Mesenchymal stem cell (in vitro differentiated cells and primary cell): ENCODE measurements around the gene TBX21.

Experiments
- DNase-seq: peaks from one replicate; pipeline ENCODE4 v3.0.0-alpha.2; 2013
- H2AFZ ChIP-seq: one replicate; pipeline ENCODE4 v1.6.1; 2013; ENCODE audit warnings: low read depth, mild to moderate bottlenecking, control low read depth, inconsistent platforms, low read length, moderate library complexity
- H2AK5ac ChIP-seq: 2 replicates; pipeline ENCODE4 v1.6.1; 2013; ENCODE audit warnings: low read length, moderate library complexity, mild to moderate bottlenecking, inconsistent platforms; ENCODE audit not compliant: severe bottlenecking
- H2BK120ac ChIP-seq: one replicate; pipeline ENCODE4 v1.6.1; 2013; ENCODE audit warnings: low read depth, mild to moderate bottlenecking, inconsistent platforms, low read length, moderate library complexity
- H2BK12ac ChIP-seq, 2 experiments: one replicate each; pipeline ENCODE4 v1.6.1; 2013; ENCODE audit warnings: inconsistent platforms in 2 of 2, low read length in 2 of 2, mild to moderate bottlenecking in 2 of 2, moderate library complexity in 2 of 2, control low read depth in 1 of 2
- H2BK15ac ChIP-seq: one replicate; pipeline ENCODE4 v1.6.1; 2013; ENCODE audit warnings: mild to moderate bottlenecking, low read depth, inconsistent platforms; ENCODE audit not compliant: poor library complexity, severe bottlenecking
- H2BK5ac ChIP-seq: 2 replicates; pipeline ENCODE4 v1.6.1; 2013; ENCODE audit warnings: low read depth, mild to moderate bottlenecking, low read length, control low read depth, inconsistent platforms; ENCODE audit not compliant: poor library complexity, severe bottlenecking
- H3K14ac ChIP-seq, 2 experiments: one replicate each; pipeline ENCODE4 v1.6.1; 2013; ENCODE audit warnings: inconsistent platforms in 2 of 2, low read length in 2 of 2, control low read depth in 1 of 2, mild to moderate bottlenecking in 1 of 2, moderate library complexity in 1 of 2
- H3K18ac ChIP-seq, 2 experiments: one replicate each; pipeline ENCODE4 v1.6.1; 2013; ENCODE audit warnings: inconsistent platforms in 2 of 2, low read length in 2 of 2, control low read depth in 1 of 2, low read depth in 1 of 2, mild to moderate bottlenecking in 1 of 2
- H3K23ac ChIP-seq, 2 experiments: one replicate each; pipeline ENCODE4 v1.6.1; 2013; ENCODE audit warnings: inconsistent platforms in 2 of 2, low read length in 2 of 2, mild to moderate bottlenecking in 2 of 2, moderate library complexity in 2 of 2, control low read depth in 1 of 2
- H3K27ac ChIP-seq: 2 replicates; pipeline ENCODE4 v1.5.1; 2013; ENCODE audit warnings: mild to moderate bottlenecking, moderate library complexity, low read length, control low read depth, inconsistent platforms; ENCODE audit not compliant: poor library complexity, severe bottlenecking
- H3K27me3 ChIP-seq, 2 experiments: 2 replicates each; pipeline versions ENCODE4 v1.6.1 to v1.7.0; 2013; ENCODE audit warnings: low read length in 2 of 2, mild to moderate bottlenecking in 2 of 2, moderate library complexity in 2 of 2, control low read depth in 1 of 2, inconsistent platforms in 1 of 2; ENCODE audit not compliant: control insufficient read depth in 1 of 2, insufficient read depth in 1 of 2
- H3K36me3 ChIP-seq, 2 experiments: 2 replicates each; pipeline versions ENCODE4 v1.6.1 to v1.7.0; 2013; ENCODE audit warnings: low read length in 2 of 2, control low read depth in 1 of 2, inconsistent platforms in 1 of 2, low read depth in 1 of 2, mild to moderate bottlenecking in 1 of 2; ENCODE audit not compliant: insufficient read depth in 2 of 2, control insufficient read depth in 1 of 2
- H3K4ac ChIP-seq, 2 experiments: one replicate each; pipeline ENCODE4 v1.6.1; 2013; ENCODE audit warnings: inconsistent platforms in 2 of 2, low read length in 2 of 2, mild to moderate bottlenecking in 2 of 2, moderate library complexity in 2 of 2, control low read depth in 1 of 2, low read depth in 1 of 2
- H3K4me1 ChIP-seq: 2 replicates; pipeline ENCODE4 v1.6.1; 2013; ENCODE audit warnings: low read depth, low read length, control low read depth; ENCODE audit not compliant: control insufficient read depth, insufficient read depth
- H3K4me2 ChIP-seq: 2 replicates; pipeline ENCODE4 v1.6.1; 2013; ENCODE audit warnings: low read length, mild to moderate bottlenecking, inconsistent platforms; ENCODE audit not compliant: poor library complexity, severe bottlenecking
- H3K4me3 ChIP-seq, 2 experiments: 2 replicates each; pipeline versions ENCODE4 v1.5.1 to v1.7.0; 2013; ENCODE audit warnings: low read length in 2 of 2, mild to moderate bottlenecking in 2 of 2, control low read depth in 1 of 2, low read depth in 1 of 2; ENCODE audit not compliant: insufficient read depth in 1 of 2
- H3K79me1 ChIP-seq: replicated peaks from 2 replicates; pipeline ENCODE4 v1.6.1; 2013; ENCODE audit warnings: mild to moderate bottlenecking, control low read depth, low read length, inconsistent platforms; ENCODE audit not compliant: poor library complexity, severe bottlenecking
- H3K9ac ChIP-seq: 2 replicates; pipeline ENCODE4 v1.7.0; 2013; ENCODE audit warnings: mild to moderate bottlenecking, low read length, moderate library complexity
- H3K9me3 ChIP-seq: 2 replicates; pipeline ENCODE4 v1.7.0; 2013; ENCODE audit warnings: mild to moderate bottlenecking, low read length; ENCODE audit not compliant: control insufficient read depth
- H4K8ac ChIP-seq: one replicate; pipeline ENCODE4 v1.6.1; 2013; ENCODE audit warnings: inconsistent platforms, mild to moderate bottlenecking, low read length, moderate library complexity
- H4K91ac ChIP-seq: one replicate; pipeline ENCODE4 v1.6.1; 2013; ENCODE audit warnings: mild to moderate bottlenecking, low read length, inconsistent platforms
- WGBS: methylation state at CpG from one replicate; pipeline ENCODE4 v1.1.7; 2013; ENCODE audit warnings: mixed read lengths; 5-methylcytosine and 5-hydroxymethylcytosine counted together

Gene TBX21

DNA sequence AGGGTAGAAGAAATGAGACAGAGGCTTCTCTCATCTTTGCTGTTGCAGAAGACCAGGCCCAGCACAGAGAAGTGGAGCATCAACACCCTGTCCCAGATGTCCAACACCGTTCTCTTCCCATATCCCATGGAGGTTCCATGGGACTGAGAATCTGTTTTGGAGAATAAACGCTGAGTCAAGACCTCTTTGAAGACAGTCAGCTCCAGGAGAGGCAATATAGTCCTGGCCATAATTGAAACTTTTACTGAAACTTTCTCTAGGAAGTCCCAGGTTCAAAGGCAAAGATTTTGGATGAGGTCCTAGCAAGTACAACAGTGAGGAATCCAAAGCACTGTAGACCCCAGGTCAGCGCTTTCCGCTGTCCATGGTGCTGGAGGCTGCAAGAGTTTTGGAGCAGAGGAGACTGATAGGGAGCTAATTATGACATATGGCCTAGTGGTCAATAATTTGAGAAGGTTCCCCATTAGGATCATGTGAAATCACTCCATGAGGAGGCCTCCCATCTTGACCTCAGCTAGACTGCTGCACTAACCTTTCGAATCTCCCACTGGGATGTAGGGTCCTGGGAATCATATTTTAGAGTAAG, 52.6 kb downstream of the TBX21 start:
- H3K79me1 ChIP-seq = no peaks in the 10 kb centered on the region
- no peak overlapping the region for H2BK120ac ChIP-seq
- no peak overlapping the region for H4K91ac ChIP-seq
- H3K9ac ChIP-seq = no peak overlapping the region
- H3K27ac ChIP-seq = no peak overlapping the region
- peak; percentile 49 for DNase-seq
- no peak overlapping the region for H2BK15ac ChIP-seq
- peaks cover 44 to 75% of the 10 kb centered on the region in 2 experiments for H3K27me3 ChIP-seq
- H3K14ac ChIP-seq = no peak overlapping the region
- H3K23ac ChIP-seq = no peak overlapping the region
- H2AFZ ChIP-seq = no peak overlapping the region
- no peak overlapping the region for H3K4me3 ChIP-seq
- H3K4me2 ChIP-seq = no peak overlapping the region
- no peak overlapping the region for H4K8ac ChIP-seq
- H2BK12ac ChIP-seq = no peak overlapping the region
- H3K18ac ChIP-seq = no peak overlapping the region
- H3K4ac ChIP-seq = no peak overlapping the region
- no peaks in the 10 kb centered on the region for H3K9me3 ChIP-seq
- H3K36me3 ChIP-seq = no peaks in the 10 kb centered on the region
- H2BK5ac ChIP-seq = no peak overlapping the region
- 17% methylated on average over 3 of the region's 5 CpGs for WGBS
- H2AK5ac ChIP-seq = no peak overlapping the region
- peaks cover 7% of the 10 kb centered on the region for H3K4me1 ChIP-seq

DNA sequence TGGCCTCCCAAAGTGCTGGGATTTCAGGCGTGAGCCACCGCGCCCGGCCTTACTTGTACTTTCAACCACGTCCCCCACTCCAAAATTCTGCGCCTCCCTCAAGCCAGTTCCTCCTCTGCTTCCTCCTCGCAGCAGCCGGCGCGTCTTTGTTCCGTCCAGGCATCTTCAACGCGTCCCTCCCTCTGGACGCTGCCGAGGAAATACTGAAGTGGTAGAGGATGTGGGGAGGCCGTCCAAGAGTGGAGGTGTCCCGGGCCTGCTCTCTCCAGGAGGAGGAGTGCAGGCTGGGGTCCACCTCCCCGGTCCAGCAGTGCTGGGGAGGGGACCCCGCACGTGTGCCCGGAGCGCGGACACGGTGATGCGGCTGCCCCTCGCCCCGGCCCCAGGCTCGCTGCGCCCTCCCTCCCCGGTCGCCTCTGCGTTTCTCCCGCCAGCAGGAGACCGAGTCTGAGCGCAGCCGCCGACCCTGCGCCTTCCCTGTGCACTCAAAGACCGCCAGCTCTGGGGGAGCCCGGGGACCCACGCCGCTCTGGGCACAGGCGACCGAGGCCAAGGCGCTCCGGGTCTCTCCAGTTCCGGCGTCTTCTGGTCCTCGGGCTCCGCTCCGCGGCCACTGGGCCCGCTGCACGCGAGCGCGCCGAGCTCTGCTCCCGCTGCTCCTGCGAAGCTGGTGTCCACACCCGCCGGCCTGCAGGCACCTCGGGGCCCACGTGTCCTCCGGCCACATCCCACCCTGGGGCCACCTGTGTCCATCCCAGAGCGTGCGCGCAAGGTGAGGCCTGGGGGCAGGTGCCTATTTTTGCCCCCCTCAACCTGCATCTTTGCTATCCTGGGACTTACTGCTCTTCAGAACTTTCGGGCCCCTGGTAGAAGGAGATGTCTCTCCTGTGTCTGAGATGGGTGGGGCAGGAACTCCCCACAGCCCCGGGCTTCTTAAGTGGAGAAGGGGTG, 56.9 kb downstream of the TBX21 start:
- H4K91ac ChIP-seq = no peak overlapping the region
- peak overlapping the region; percentile 17 to 72 for H3K4me3 ChIP-seq
- DNase-seq = peak; percentile 60
- H3K4ac ChIP-seq = no peak overlapping the region
- H3K4me1 ChIP-seq = peaks cover 7% of the 10 kb centered on the region
- no peaks in the 10 kb centered on the region for H3K36me3 ChIP-seq
- under 1% methylated on average over 64 of the region's 70 CpGs for WGBS
- H2BK5ac ChIP-seq = no peak overlapping the region
- H3K27me3 ChIP-seq = peaks cover 54 to 80% of the 10 kb centered on the region in 2 experiments
- H4K8ac ChIP-seq = no peak overlapping the region
- peak overlapping the region; percentile 69 for H3K4me2 ChIP-seq
- H3K14ac ChIP-seq = no peak overlapping the region
- no peak overlapping the region for H2BK120ac ChIP-seq
- peak overlapping the region; percentile 36 for H3K9ac ChIP-seq
- no peak overlapping the region for H2AK5ac ChIP-seq
- peak overlapping the region; percentile 69 for H2AFZ ChIP-seq
- H3K79me1 ChIP-seq = no peaks in the 10 kb centered on the region
- H3K27ac ChIP-seq = no peak overlapping the region
- no peaks in the 10 kb centered on the region for H3K9me3 ChIP-seq
- H3K18ac ChIP-seq = no peak overlapping the region
- H3K23ac ChIP-seq = no peak overlapping the region
- no peak overlapping the region for H2BK12ac ChIP-seq
- no peak overlapping the region for H2BK15ac ChIP-seq

GRCh38 chr17:47791025-47791424, 58.0 kb downstream of the TBX21 start:
- H3K4me3 ChIP-seq = no peak overlapping the region
- H3K27ac ChIP-seq = no peak overlapping the region
- H4K91ac ChIP-seq = no peak overlapping the region
- no peak overlapping the region for H2AK5ac ChIP-seq
- H3K4ac ChIP-seq = no peak overlapping the region
- no peak overlapping the region for H2BK15ac ChIP-seq
- peaks cover 7% of the 10 kb centered on the region for H3K4me1 ChIP-seq
- H2AFZ ChIP-seq = no peak overlapping the region
- no peak overlapping the region for H2BK12ac ChIP-seq
- H2BK5ac ChIP-seq = no peak overlapping the region
- no peak overlapping the region for H2BK120ac ChIP-seq
- WGBS = no CpG with 5 or more reads among the region's 3 CpGs
- H3K14ac ChIP-seq = no peak overlapping the region
- H3K23ac ChIP-seq = no peak overlapping the region
- no peaks in the 10 kb centered on the region for H3K79me1 ChIP-seq
- no peak overlapping the region for H3K18ac ChIP-seq
- H3K36me3 ChIP-seq = no peaks in the 10 kb centered on the region
- DNase-seq = no peak
- no peak overlapping the region for H3K4me2 ChIP-seq
- peaks cover 54 to 80% of the 10 kb centered on the region in 2 experiments for H3K27me3 ChIP-seq
- H3K9me3 ChIP-seq = no peaks in the 10 kb centered on the region
- H4K8ac ChIP-seq = no peak overlapping the region
- H3K9ac ChIP-seq = no peak overlapping the region

- Histone ChIP-seq H2BK12ac (no peak overlapping the region), H3K23ac (no peak overlapping the region), H3K9ac (no peak overlapping the region), H2BK15ac (no peak overlapping the region), H2AFZ (no peak overlapping the region), H3K4me3 (no peak overlapping the region), H3K27ac (no peak overlapping the region), H2AK5ac (no peak overlapping the region), H3K4me1 (peaks cover 7% of the 10 kb centered on the region), H4K91ac (no peak overlapping the region), H4K8ac (no peak overlapping the region), H2BK5ac (no peak overlapping the region), H2BK120ac (no peak overlapping the region), H3K36me3 (no peaks in the 10 kb centered on the region), H3K79me1 (no peaks in the 10 kb centered on the region), H3K27me3 (peaks cover 53 to 74% of the 10 kb centered on the region in 2 experiments), H3K18ac (no peak overlapping the region), H3K9me3 (no peaks in the 10 kb centered on the region), H3K14ac (no peak overlapping the region), H3K4ac (no peak overlapping the region), H3K4me2 (no peak overlapping the region)
- WGBS = no CpG with 5 or more reads among the region's 1 CpG
- DNase-seq = no peak
These were observed 59.4 kb downstream of the TBX21 start for GRCh38 chr17:47792457-47792856.
